ENCODE measurements around the gene PLEKHD1.

The PLEKHD1 gene

GRCh38 chr14:69479696-69480095, 4.8 kb upstream of the PLEKHD1 start:
- no peaks in the 10 kb centered on the region for H3K36me3 ChIP-seq (ENCODE audit: control insufficient read depth in 5 of 5, insufficient read depth in 5 of 5, low read length in 5 of 5)
- H3K27me3 ChIP-seq (ENCODE audit: control insufficient read depth in 5 of 5, insufficient read depth in 4 of 5, low read length in 5 of 5): peaks cover 6 to 17% (median 10%) of the 10 kb centered on the region in 5 donors
- H3K4me1 ChIP-seq (ENCODE audit: control insufficient read depth in 5 of 5, insufficient read depth in 5 of 5, low read length in 5 of 5): peaks cover 0 to 14% (median 13%) of the 10 kb centered on the region in 5 donors
- H3K4me3 ChIP-seq (ENCODE audit: low read depth in 1 of 5, low read length in 5 of 5): no peak overlapping the region
- H3K9ac ChIP-seq (ENCODE audit: low read length in 5 of 5): no peak overlapping the region
- no peak overlapping the region for H3K27ac ChIP-seq (ENCODE audit: low read depth, low read length)
- H3K9me3 ChIP-seq (ENCODE audit: control insufficient read depth in 5 of 5, low read length in 5 of 5): no peaks in the 10 kb centered on the region

DNA sequence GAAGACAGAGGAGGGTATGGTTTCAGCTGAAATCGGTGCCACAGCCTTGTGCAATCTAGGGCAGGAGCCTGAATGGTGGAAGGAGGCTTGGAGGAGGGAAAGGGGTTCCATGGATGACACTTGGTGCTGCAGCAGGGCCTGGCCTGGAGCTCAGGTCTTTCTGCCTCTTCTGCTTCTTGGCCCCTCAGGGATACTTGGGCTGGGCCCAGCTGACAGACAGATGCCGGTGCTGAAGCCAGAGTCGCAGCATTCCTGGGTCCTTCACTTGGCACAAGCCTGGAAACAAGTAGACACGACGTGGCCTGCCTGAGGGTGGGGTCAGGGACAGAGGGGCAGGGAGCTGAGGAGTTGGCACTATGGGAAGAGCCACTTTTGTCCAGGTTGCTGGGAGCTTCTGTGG, 4.4 kb upstream of the PLEKHD1 start:
- Histone ChIP-seq H3K27ac (ENCODE audit: low read depth, low read length) (no peak overlapping the region), H3K4me1 (ENCODE audit: control insufficient read depth in 5 of 5, insufficient read depth in 5 of 5, low read length in 5 of 5) (peaks cover 0 to 19% (median 18%) of the 10 kb centered on the region in 5 donors), H3K36me3 (ENCODE audit: control insufficient read depth in 5 of 5, insufficient read depth in 5 of 5, low read length in 5 of 5) (no peaks in the 10 kb centered on the region), H3K4me3 (ENCODE audit: low read depth in 1 of 5, low read length in 5 of 5) (no peak overlapping the region), H3K9ac (ENCODE audit: low read length in 5 of 5) (no peak overlapping the region), H3K27me3 (ENCODE audit: control insufficient read depth in 5 of 5, insufficient read depth in 4 of 5, low read length in 5 of 5) (peaks cover 11 to 21% (median 15%) of the 10 kb centered on the region in 5 donors), H3K9me3 (ENCODE audit: control insufficient read depth in 5 of 5, low read length in 5 of 5) (no peaks in the 10 kb centered on the region)

DNA sequence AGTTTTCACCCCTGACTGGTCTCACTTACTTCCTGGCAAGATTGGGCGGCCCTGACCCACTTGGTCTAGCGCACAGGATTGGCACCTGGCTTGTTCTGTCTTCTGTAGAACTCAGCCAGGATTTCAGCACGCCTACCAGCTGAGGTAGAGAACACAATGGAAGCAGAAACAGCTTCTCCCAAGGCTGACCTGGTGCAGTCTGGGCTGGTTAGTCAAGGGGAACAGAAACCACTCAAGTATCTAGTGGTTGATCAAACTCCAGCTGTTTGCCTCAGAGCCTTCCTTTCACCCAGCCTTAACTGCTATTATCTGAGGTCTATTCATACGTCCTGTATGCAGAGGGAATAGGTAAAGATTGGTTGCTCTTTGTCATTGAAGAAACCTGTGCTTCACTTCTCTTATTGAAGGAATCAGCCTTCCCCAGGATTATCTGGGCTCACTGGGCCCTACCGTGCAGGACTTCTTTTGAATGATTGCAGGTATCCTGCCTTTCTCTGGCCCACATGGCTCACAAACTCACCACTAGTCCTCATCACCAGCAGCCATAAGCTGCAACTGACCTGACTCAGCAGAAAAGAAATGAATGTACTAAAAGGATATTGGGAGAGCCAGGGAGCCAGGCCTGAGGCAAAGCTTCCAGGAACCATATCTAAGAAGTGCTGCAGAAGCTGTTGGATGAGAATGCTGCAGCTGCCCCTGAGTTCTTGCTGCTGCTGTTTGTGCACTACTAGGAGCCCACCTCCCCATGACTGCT, 2.5 kb upstream of the PLEKHD1 start:
- Histone ChIP-seq H3K27me3 (ENCODE audit: control insufficient read depth in 5 of 5, insufficient read depth in 4 of 5, low read length in 5 of 5) (peaks cover 29 to 39% (median 33%) of the 10 kb centered on the region in 5 donors), H3K4me1 (ENCODE audit: control insufficient read depth in 5 of 5, insufficient read depth in 5 of 5, low read length in 5 of 5) (peaks cover 0 to 19% (median 18%) of the 10 kb centered on the region in 5 donors), H3K9ac (ENCODE audit: low read length in 5 of 5) (no peak overlapping the region), H3K36me3 (ENCODE audit: control insufficient read depth in 5 of 5, insufficient read depth in 5 of 5, low read length in 5 of 5) (no peaks in the 10 kb centered on the region), H3K27ac (ENCODE audit: low read depth, low read length) (no peak overlapping the region), H3K9me3 (ENCODE audit: control insufficient read depth in 5 of 5, low read length in 5 of 5) (no peaks in the 10 kb centered on the region), H3K4me3 (ENCODE audit: low read depth in 1 of 5, low read length in 5 of 5) (no peak overlapping the region)

GRCh38 chr14:69483765-69484443, 624 bp upstream of the PLEKHD1 start:
- no peaks in the 10 kb centered on the region for H3K36me3 ChIP-seq (ENCODE audit: control insufficient read depth in 5 of 5, insufficient read depth in 5 of 5, low read length in 5 of 5)
- H3K9ac ChIP-seq (ENCODE audit: low read length in 5 of 5): no peak overlapping the region
- peaks cover 34 to 48% (median 40%) of the 10 kb centered on the region in 5 donors for H3K27me3 ChIP-seq (ENCODE audit: control insufficient read depth in 5 of 5, insufficient read depth in 4 of 5, low read length in 5 of 5)
- H3K4me1 ChIP-seq (ENCODE audit: control insufficient read depth in 5 of 5, insufficient read depth in 5 of 5, low read length in 5 of 5): peaks cover 0 to 21% (median 19%) of the 10 kb centered on the region in 5 donors
- H3K4me3 ChIP-seq (ENCODE audit: low read depth in 1 of 5, low read length in 5 of 5): peak overlapping the region in 4 of 5 donors; percentile 39 to 56 (median 40)
- no peaks in the 10 kb centered on the region for H3K9me3 ChIP-seq (ENCODE audit: control insufficient read depth in 5 of 5, low read length in 5 of 5)
- H3K27ac ChIP-seq (ENCODE audit: low read depth, low read length): no peak overlapping the region

DNA sequence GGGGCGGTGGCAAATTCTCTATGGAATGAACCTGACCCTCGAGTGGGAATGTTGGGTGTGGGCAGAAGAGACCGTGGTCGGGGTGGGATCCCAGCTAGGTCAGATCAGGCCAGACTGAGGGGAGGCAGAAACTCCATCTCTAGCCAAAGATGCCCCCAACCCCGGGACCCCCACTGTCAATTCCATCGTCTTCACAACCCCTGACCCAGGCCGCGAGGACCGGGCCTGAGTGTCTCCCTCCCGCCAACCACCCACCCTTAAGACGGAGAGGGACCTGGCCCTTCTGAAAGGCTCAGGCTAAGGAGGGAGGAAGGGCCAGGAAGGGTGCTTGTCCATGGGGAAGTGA, 760 bp downstream of the PLEKHD1 start:
- H3K27me3 ChIP-seq (ENCODE audit: control insufficient read depth in 5 of 5, insufficient read depth in 4 of 5, low read length in 5 of 5): peaks cover 34 to 48% (median 40%) of the 10 kb centered on the region in 5 donors
- no peak overlapping the region for H3K9ac ChIP-seq (ENCODE audit: low read length in 5 of 5)
- no peak overlapping the region for H3K4me3 ChIP-seq (ENCODE audit: low read depth in 1 of 5, low read length in 5 of 5)
- H3K36me3 ChIP-seq (ENCODE audit: control insufficient read depth in 5 of 5, insufficient read depth in 5 of 5, low read length in 5 of 5): no peaks in the 10 kb centered on the region
- no peaks in the 10 kb centered on the region for H3K9me3 ChIP-seq (ENCODE audit: control insufficient read depth in 5 of 5, low read length in 5 of 5)
- H3K4me1 ChIP-seq (ENCODE audit: control insufficient read depth in 5 of 5, insufficient read depth in 5 of 5, low read length in 5 of 5): peaks cover 0 to 21% (median 19%) of the 10 kb centered on the region in 5 donors
- no peak overlapping the region for H3K27ac ChIP-seq (ENCODE audit: low read depth, low read length)

- Histone ChIP-seq H3K4me3 (ENCODE audit: low read depth in 1 of 5, low read length in 5 of 5) (no peak overlapping the region), H3K9me3 (ENCODE audit: control insufficient read depth in 5 of 5, low read length in 5 of 5) (no peaks in the 10 kb centered on the region), H3K9ac (ENCODE audit: low read length in 5 of 5) (no peak overlapping the region), H3K27me3 (ENCODE audit: control insufficient read depth in 5 of 5, insufficient read depth in 4 of 5, low read length in 5 of 5) (peaks cover 34 to 48% (median 40%) of the 10 kb centered on the region in 5 donors), H3K36me3 (ENCODE audit: control insufficient read depth in 5 of 5, insufficient read depth in 5 of 5, low read length in 5 of 5) (no peaks in the 10 kb centered on the region), H3K4me1 (ENCODE audit: control insufficient read depth in 5 of 5, insufficient read depth in 5 of 5, low read length in 5 of 5) (peaks cover 0 to 21% (median 19%) of the 10 kb centered on the region in 5 donors), H3K27ac (ENCODE audit: low read depth, low read length) (no peak overlapping the region)
Observed at GRCh38 chr14:69485701-69486100, 1.2 kb downstream of the PLEKHD1 start.

GRCh38 chr14:69487226-69487625, 2.7 kb downstream of the PLEKHD1 start:
- H3K27ac ChIP-seq (ENCODE audit: low read depth, low read length): no peak overlapping the region
- no peaks in the 10 kb centered on the region for H3K9me3 ChIP-seq (ENCODE audit: control insufficient read depth in 5 of 5, low read length in 5 of 5)
- H3K36me3 ChIP-seq (ENCODE audit: control insufficient read depth in 5 of 5, insufficient read depth in 5 of 5, low read length in 5 of 5): no peaks in the 10 kb centered on the region
- H3K9ac ChIP-seq (ENCODE audit: low read length in 5 of 5): no peak overlapping the region
- peaks cover 0 to 21% (median 19%) of the 10 kb centered on the region in 5 donors for H3K4me1 ChIP-seq (ENCODE audit: control insufficient read depth in 5 of 5, insufficient read depth in 5 of 5, low read length in 5 of 5)
- H3K4me3 ChIP-seq (ENCODE audit: low read depth in 1 of 5, low read length in 5 of 5): no peak overlapping the region
- H3K27me3 ChIP-seq (ENCODE audit: control insufficient read depth in 5 of 5, insufficient read depth in 4 of 5, low read length in 5 of 5): peaks cover 34 to 48% (median 40%) of the 10 kb centered on the region in 5 donors

DNA sequence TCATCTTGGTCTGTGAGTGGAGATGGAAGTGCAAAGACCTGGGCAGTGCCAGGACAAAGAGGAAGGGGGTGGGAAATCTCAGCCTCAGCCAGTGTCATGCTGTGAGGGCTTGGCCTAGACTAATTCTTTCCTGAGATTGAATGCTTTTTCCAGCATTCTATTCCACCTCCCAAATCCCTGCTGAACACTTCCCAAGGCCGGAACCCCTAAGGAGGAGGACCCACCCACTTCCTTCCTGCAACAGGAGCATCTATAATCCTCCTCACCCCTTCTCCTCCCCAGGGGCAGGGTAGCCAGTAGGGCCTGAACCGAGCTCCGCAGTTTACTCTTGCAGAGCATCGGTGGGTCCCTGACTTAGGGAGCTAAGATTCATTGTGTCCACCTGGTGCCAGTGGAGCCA, 3.2 kb downstream of the PLEKHD1 start:
- H3K27me3 ChIP-seq (ENCODE audit: control insufficient read depth in 5 of 5, insufficient read depth in 4 of 5, low read length in 5 of 5): peaks cover 34 to 48% (median 38%) of the 10 kb centered on the region in 5 donors
- H3K27ac ChIP-seq (ENCODE audit: low read depth, low read length): no peak overlapping the region
- H3K4me3 ChIP-seq (ENCODE audit: low read depth in 1 of 5, low read length in 5 of 5): no peak overlapping the region
- no peaks in the 10 kb centered on the region for H3K36me3 ChIP-seq (ENCODE audit: control insufficient read depth in 5 of 5, insufficient read depth in 5 of 5, low read length in 5 of 5)
- H3K4me1 ChIP-seq (ENCODE audit: control insufficient read depth in 5 of 5, insufficient read depth in 5 of 5, low read length in 5 of 5): peaks cover 0 to 21% (median 19%) of the 10 kb centered on the region in 5 donors
- H3K9ac ChIP-seq (ENCODE audit: low read length in 5 of 5): no peak overlapping the region
- no peaks in the 10 kb centered on the region for H3K9me3 ChIP-seq (ENCODE audit: control insufficient read depth in 5 of 5, low read length in 5 of 5)

GRCh38 chr14:69489495-69489894, 5.0 kb downstream of the PLEKHD1 start:
- H3K9me3 ChIP-seq (ENCODE audit: control insufficient read depth in 5 of 5, low read length in 5 of 5): no peaks in the 10 kb centered on the region
- peaks cover 25 to 35% (median 31%) of the 10 kb centered on the region in 5 donors for H3K27me3 ChIP-seq (ENCODE audit: control insufficient read depth in 5 of 5, insufficient read depth in 4 of 5, low read length in 5 of 5)
- no peaks in the 10 kb centered on the region for H3K36me3 ChIP-seq (ENCODE audit: control insufficient read depth in 5 of 5, insufficient read depth in 5 of 5, low read length in 5 of 5)
- H3K4me3 ChIP-seq (ENCODE audit: low read depth in 1 of 5, low read length in 5 of 5): no peak overlapping the region
- no peak overlapping the region for H3K27ac ChIP-seq (ENCODE audit: low read depth, low read length)
- H3K9ac ChIP-seq (ENCODE audit: low read length in 5 of 5): no peak overlapping the region
- peaks cover 0 to 11% (median 7%) of the 10 kb centered on the region in 5 donors for H3K4me1 ChIP-seq (ENCODE audit: control insufficient read depth in 5 of 5, insufficient read depth in 5 of 5, low read length in 5 of 5)

DNA sequence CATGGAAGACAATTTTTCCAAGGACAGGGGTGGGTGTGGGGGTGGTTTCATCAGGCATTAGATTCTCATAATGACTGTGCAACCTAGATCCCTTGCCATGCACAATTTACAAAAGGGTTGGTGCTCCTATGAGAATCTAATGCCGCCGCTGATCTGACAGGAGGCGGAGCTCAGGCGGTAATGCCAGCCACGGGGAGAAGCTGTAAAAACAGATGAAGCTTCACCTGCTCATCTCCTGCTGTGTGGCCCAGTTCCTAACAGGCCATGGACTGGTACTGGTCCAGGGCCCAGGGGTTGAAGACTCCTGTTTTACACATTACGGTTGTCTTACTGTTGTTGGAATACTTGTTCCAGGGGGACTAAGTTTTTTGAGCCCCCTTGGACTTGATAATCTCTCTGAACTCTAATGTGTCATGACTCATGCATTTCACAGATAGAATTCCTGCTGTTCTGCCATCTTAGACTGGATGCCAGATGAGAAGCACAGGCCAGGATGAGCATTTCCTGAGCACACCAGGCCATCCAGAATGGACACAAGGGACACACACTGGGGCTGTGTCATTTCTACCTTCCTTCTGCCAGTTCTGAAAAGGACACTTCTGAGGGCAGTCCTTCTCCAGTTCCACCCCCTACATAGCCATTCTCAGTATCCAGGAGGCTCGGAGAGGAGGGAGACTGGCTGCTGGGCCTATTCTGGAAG, 5.8 kb downstream of the PLEKHD1 start:
- H3K4me3 ChIP-seq (ENCODE audit: low read depth in 1 of 5, low read length in 5 of 5): no peak overlapping the region
- H3K27me3 ChIP-seq (ENCODE audit: control insufficient read depth in 5 of 5, insufficient read depth in 4 of 5, low read length in 5 of 5): peaks cover 17 to 26% (median 24%) of the 10 kb centered on the region in 5 donors
- peaks cover 0 to 4% (median 0%) of the 10 kb centered on the region in 5 donors for H3K4me1 ChIP-seq (ENCODE audit: control insufficient read depth in 5 of 5, insufficient read depth in 5 of 5, low read length in 5 of 5)
- no peak overlapping the region for H3K9ac ChIP-seq (ENCODE audit: low read length in 5 of 5)
- no peak overlapping the region for H3K27ac ChIP-seq (ENCODE audit: low read depth, low read length)
- no peaks in the 10 kb centered on the region for H3K9me3 ChIP-seq (ENCODE audit: control insufficient read depth in 5 of 5, low read length in 5 of 5)
- H3K36me3 ChIP-seq (ENCODE audit: control insufficient read depth in 5 of 5, insufficient read depth in 5 of 5, low read length in 5 of 5): no peaks in the 10 kb centered on the region

All from subcutaneous abdominal adipose tissue (tissue), 5 donors.